H1 (cell line): ENCODE measurements around the gene ASAP2. TPM values are rescaled to one million over a fixed set of nuclear protein-coding genes. Genes with fewer than 3 reads are reported as not detected.

Experiments used
- CTCF ChIA-PET: fragments of 300-600 bp; sonication (Branson Sonifier 250); formaldehyde crosslinking; loops from one replicate; lab custom pipeline; 2021; ENCODE audit not compliant: partially characterized antibody; lab: Charles Lee
- POLR2A ChIA-PET: fragments of 300-600 bp; sonication (Branson Sonifier 250); formaldehyde crosslinking; loops from one replicate; lab custom pipeline; 2021; ENCODE audit warnings: inconsistent platforms; ENCODE audit not compliant: partially characterized antibody; lab: Charles Lee
- DNase-seq, 2 experiments: peaks; one replicate each; pipeline versions ENCODE4 v3.0.0 to v3.0.0-alpha.2; 2010 to 2022; ENCODE audit warnings: low spot score in 2 of 2, low read depth in 1 of 2, mixed read lengths in 1 of 2
- FAIRE-seq: peaks from 2 replicates; lab custom pipeline; 2011; peaks lifted over from hg19 to GRCh38; lab: Jason Lieb, UNC
- H2AFZ ChIP-seq: 2 replicates; pipeline ENCODE4 v1.8.1; 2012; ENCODE audit warnings: low read length, inconsistent platforms
- H2AK5ac ChIP-seq: 2 replicates; pipeline ENCODE4 v1.6.1; 2013; ENCODE audit warnings: low read depth, low read length
- H2BK120ac ChIP-seq: replicated peaks from 2 replicates; pipeline ENCODE3; 2013; ENCODE audit warnings: low read depth, low read length, inconsistent platforms
- H2BK12ac ChIP-seq: 2 replicates; pipeline ENCODE4 v1.6.1; 2013; ENCODE audit warnings: low read depth, low read length
- H2BK15ac ChIP-seq: 2 replicates; pipeline ENCODE4 v1.6.1; 2013; ENCODE audit warnings: low read length
- H2BK20ac ChIP-seq: 2 replicates; pipeline ENCODE4 v1.6.1; 2013; ENCODE audit warnings: low read length
- H2BK5ac ChIP-seq: 2 replicates; pipeline ENCODE4 v1.6.1; 2013; ENCODE audit warnings: low read depth, low read length
- H3K14ac ChIP-seq: 2 replicates; pipeline ENCODE4 v1.6.1; 2013; ENCODE audit warnings: inconsistent platforms; ENCODE audit not compliant: insufficient read length
- H3K18ac ChIP-seq: 2 replicates; pipeline ENCODE4 v1.6.1; 2013; ENCODE audit warnings: low read length; ENCODE audit errors: extremely low read depth
- H3K23ac ChIP-seq: 2 replicates; pipeline ENCODE4 v1.6.1; 2013; ENCODE audit warnings: inconsistent platforms; ENCODE audit not compliant: insufficient read length
- H3K23me2 ChIP-seq: 2 replicates; pipeline ENCODE4 v1.6.1; 2013; ENCODE audit warnings: low read depth, low read length
- H3K27ac ChIP-seq: 2 replicates; pipeline ENCODE4 v1.6.1; 2011; ENCODE audit warnings: low read depth, low read length, inconsistent platforms
- H3K27me3 ChIP-seq, 4 experiments: replicated peaks in 1 of 4; 1 replicate in 1 of 4; 2 replicates in 3 of 4; pipeline versions ENCODE4 v1.6.1 to v1.8.1; 2011 to 2013; ENCODE audit warnings: low read length in 3 of 4, mild to moderate bottlenecking in 3 of 4, inconsistent platforms in 2 of 4, mixed read lengths in 2 of 4, moderate library complexity in 1 of 4; ENCODE audit not compliant: control insufficient read depth in 3 of 4, insufficient read depth in 3 of 4; ENCODE audit errors: extremely low read depth in 1 of 4
- H3K36me3 ChIP-seq, 4 experiments: 2 replicates each; pipeline versions ENCODE4 v1.6.1 to v1.8.1; 2011 to 2013; ENCODE audit warnings: mild to moderate bottlenecking in 4 of 4, low read length in 3 of 4, moderate library complexity in 2 of 4, control low read depth in 1 of 4, inconsistent platforms in 1 of 4; ENCODE audit not compliant: insufficient read depth in 4 of 4, control insufficient read depth in 2 of 4
- H3K4ac ChIP-seq: replicated peaks from 2 replicates; pipeline ENCODE3; 2013; ENCODE audit warnings: low read length, low read depth, mixed read lengths, inconsistent platforms; ENCODE audit not compliant: insufficient read length
- H3K4me1 ChIP-seq, 4 experiments: replicated peaks in 1 of 4; 1 replicate in 1 of 4; 2 replicates in 3 of 4; pipeline versions ENCODE4 v1.6.1 to v1.8.1; 2011 to 2013; ENCODE audit warnings: low read length in 3 of 4, inconsistent platforms in 2 of 4, mixed read lengths in 1 of 4; ENCODE audit not compliant: insufficient read depth in 4 of 4, control insufficient read depth in 3 of 4
- H3K4me2 ChIP-seq, 2 experiments: 2 replicates each; pipeline versions ENCODE4 v1.6.1 to v1.8.1; 2011 to 2013; ENCODE audit warnings: low read depth in 2 of 2, low read length in 2 of 2, control low read depth in 1 of 2, inconsistent platforms in 1 of 2, mild to moderate bottlenecking in 1 of 2; ENCODE audit not compliant: insufficient read depth in 1 of 2
- H3K4me3 ChIP-seq, 4 experiments: fragments of 200-600, 300-600 bp in 1 of 4; sonication (generic), shearing (Covaris generic), sonication (Bioruptor Twin) in 1 of 4; 2 replicates each; pipeline versions ENCODE4 v1.5.1 to v1.8.1; 2011 to 2016; ENCODE audit warnings: low read length in 4 of 4, low read depth in 3 of 4, control low read depth in 2 of 4, inconsistent platforms in 2 of 4, mild to moderate bottlenecking in 2 of 4, mixed read lengths in 1 of 4, moderate library complexity in 1 of 4; ENCODE audit not compliant: insufficient read depth in 2 of 4; ENCODE audit errors: extremely low read depth in 1 of 4
- H3K56ac ChIP-seq: replicated peaks from 2 replicates; pipeline ENCODE3; 2013; ENCODE audit warnings: low read depth, mild to moderate bottlenecking, mixed read lengths, low read length, inconsistent platforms; ENCODE audit not compliant: insufficient read length
- H3K79me1 ChIP-seq: 2 replicates; pipeline ENCODE4 v1.6.1; 2013; ENCODE audit warnings: low read depth, low read length, control low read depth
- H3K79me2 ChIP-seq, 2 experiments: 2 replicates each; pipeline versions ENCODE4 v1.6.1 to v1.8.1; 2012 to 2013; ENCODE audit warnings: low read length in 2 of 2, mild to moderate bottlenecking in 2 of 2, inconsistent platforms in 1 of 2; ENCODE audit not compliant: insufficient read depth in 2 of 2, control insufficient read depth in 1 of 2
- H3K9ac ChIP-seq, 4 experiments: replicated peaks in 1 of 4; 1 replicate in 1 of 4; 2 replicates in 3 of 4; pipeline versions ENCODE4 v1.6.1 to v1.8.1; 2011 to 2013; ENCODE audit warnings: low read depth in 3 of 4, low read length in 3 of 4, control low read depth in 2 of 4, mild to moderate bottlenecking in 2 of 4, moderate library complexity in 2 of 4, inconsistent platforms in 1 of 4; ENCODE audit errors: extremely low read depth in 1 of 4
- H3K9me3 ChIP-seq, 2 experiments: 2 replicates each; pipeline versions ENCODE4 v1.6.1 to v1.8.1; 2012 to 2013; ENCODE audit warnings: mild to moderate bottlenecking in 2 of 2, moderate library complexity in 2 of 2, control low read depth in 1 of 2, inconsistent platforms in 1 of 2, low read depth in 1 of 2, low read length in 1 of 2, mixed read lengths in 1 of 2; ENCODE audit not compliant: insufficient read depth in 2 of 2
- H4K20me1 ChIP-seq, 2 experiments: replicated peaks in 1 of 2; 2 replicates each; pipeline versions ENCODE3 to v1.8.1; 2011 to 2013; ENCODE audit warnings: inconsistent platforms in 2 of 2, low read length in 2 of 2, mild to moderate bottlenecking in 1 of 2; ENCODE audit not compliant: insufficient read depth in 2 of 2, control insufficient read depth in 1 of 2
- H4K5ac ChIP-seq: 2 replicates; pipeline ENCODE4 v1.6.1; 2013; ENCODE audit warnings: low read length, low read depth, mixed read lengths, inconsistent platforms; ENCODE audit not compliant: insufficient read length
- H4K8ac ChIP-seq: 2 replicates; pipeline ENCODE4 v1.8.0; 2013; ENCODE audit warnings: mild to moderate bottlenecking, moderate library complexity, low read length, inconsistent platforms; ENCODE audit not compliant: insufficient read depth; ENCODE audit errors: extremely low read depth
- H4K91ac ChIP-seq: replicated peaks from 2 replicates; pipeline ENCODE3; 2013; ENCODE audit warnings: low read length, mixed read lengths, inconsistent platforms; ENCODE audit not compliant: insufficient read length
- BCL11A ChIP-seq, 2 experiments: IDR thresholded peaks; one replicate each; pipeline ENCODE4 v1.6.1; 2011; ENCODE audit warnings: low read depth in 2 of 2, low read length in 2 of 2, mild to moderate bottlenecking in 2 of 2
- E2F6 ChIP-seq: IDR thresholded peaks from 2 replicates; pipeline ENCODE4 v1.6.1; 2012; ENCODE audit warnings: inconsistent platforms
- MAFK ChIP-seq: IDR thresholded peaks from 2 replicates; pipeline ENCODE4 v1.6.1; 2012; ENCODE audit warnings: low read depth, mild to moderate bottlenecking, improper control_type of control experiment, low read length
- POU5F1 ChIP-seq: IDR thresholded peaks from 2 replicates; pipeline ENCODE4 v1.6.1; 2011; ENCODE audit warnings: low read depth, mild to moderate bottlenecking, low read length, moderate library complexity
- SP4 ChIP-seq: IDR thresholded peaks from 2 replicates; pipeline ENCODE4 v1.6.1; 2012; ENCODE audit warnings: low read length, inconsistent platforms
- USF2 ChIP-seq: IDR thresholded peaks from 2 replicates; pipeline ENCODE4 v1.6.1; 2011; ENCODE audit warnings: low read length, improper control_type of control experiment
- YY1 ChIP-seq: IDR thresholded peaks from 2 replicates; pipeline ENCODE4 v1.6.1; 2011; ENCODE audit warnings: low read depth, mild to moderate bottlenecking, low read length
- WGBS, 2 experiments: shearing (Covaris generic) in 1 of 2; methylation state at CpG; one replicate each; pipeline versions ENCODE4 v1.1.6 to v1.1.7; 2013 to 2015; ENCODE audit warnings: low lambda C conversion rate in 2 of 2, mixed read lengths in 2 of 2, inconsistent platforms in 1 of 2, low coverage in 1 of 2, missing lambda C conversion rate in 1 of 2; ENCODE audit not compliant: insufficient replicate concordance in 2 of 2, insufficient coverage in 1 of 2, insufficient read length in 1 of 2; ENCODE audit errors: extremely low coverage in 1 of 2, missing lambda C conversion rate in 1 of 2; 5-methylcytosine and 5-hydroxymethylcytosine counted together
- polyA plus RNA-seq, 7 experiments: library from polyadenylated mRNA; depleted of rRNA in 3 of 7; stranded (reverse) in 5 of 7; unstranded in 2 of 7; fragments of >200 nt in 5 of 7; fragments of 200-250 nt in 2 of 7; gene quantifications; 1 replicate in 5 of 7; 2 replicates in 1 of 7; 4 replicates in 1 of 7; pipeline versions ENCODE4 v1.2.1 to v1.2.3, GENCODE V29; 2011 to 2013; ENCODE audit warnings: missing spikeins in 2 of 7, mixed read lengths in 2 of 7
- total RNA-seq: library from RNA; stranded (reverse); fragmentation: NEBNext Ultra II Directional; extraction: Animal tissue kit (Norgen Biotek cat#: 25700); gene quantifications from 2 replicates; pipeline ENCODE4 v1.2.1, GENCODE V29; 2021
- TF ChIP-seq, protein P1 (sequence below), 3 experiments: IDR thresholded peaks; 1 replicate in 2 of 3; 2 replicates in 1 of 3; pipeline versions ENCODE4 v1.5.1 to v1.6.1; 2011; ENCODE audit warnings: low read length in 3 of 3, mild to moderate bottlenecking in 3 of 3, inconsistent platforms in 2 of 3, low read depth in 1 of 3, moderate library complexity in 1 of 3; ENCODE audit not compliant: insufficient read depth in 1 of 3; ENCODE audit errors: control extremely low read depth in 1 of 3

Gene ASAP2
- total and polyA plus RNA-seq, 2 of the 8 experiments (the other 6 are each of a cell fraction or from before 2014, with no cell fraction given) = 10.2 to 18.7 TPM

DNA sequence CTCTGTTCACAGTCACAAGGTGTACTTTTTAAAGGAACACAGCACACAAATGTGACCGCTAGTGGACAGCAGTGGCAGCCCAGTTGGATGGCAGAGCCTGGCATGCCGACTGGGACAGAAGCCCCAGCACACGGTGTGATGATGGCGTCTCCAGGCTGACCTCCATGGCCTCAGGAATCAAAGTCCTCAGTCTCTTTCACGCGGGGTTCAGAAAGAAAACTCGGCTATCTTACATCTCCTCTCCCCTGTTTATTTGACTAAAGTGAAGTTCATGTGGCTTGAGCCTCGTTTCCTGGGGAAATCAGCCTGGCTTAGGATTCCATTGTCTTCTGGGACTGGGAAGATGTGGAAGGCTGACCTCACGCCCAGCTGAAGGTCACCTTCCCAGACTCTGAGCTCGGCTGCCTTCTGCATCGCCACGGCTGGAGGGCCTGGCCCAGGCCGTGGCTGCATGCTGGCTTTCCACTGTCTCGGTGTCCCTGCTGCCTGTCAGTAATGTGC is 56.1 kb downstream of the ASAP2 start:
- no peak overlapping the region for H3K18ac ChIP-seq
- H4K91ac ChIP-seq = no peak overlapping the region
- DNase-seq (no peak), FAIRE-seq (no peak)
- no peak overlapping the region for H3K56ac ChIP-seq
- H3K9ac ChIP-seq = no peak overlapping the region
- H3K27me3 ChIP-seq = no peaks in the 10 kb centered on the region
- H2BK20ac ChIP-seq = no peak overlapping the region
- ChIA-PET POLR2A (no interaction called here), CTCF (interaction anchor here (0.6 to 2.3 kb wide), 7 partner anchors 13 to 122 kb away, joined by 3 to 8 read pairs (median 3); partner anchors contain the start of gene ASAP2)
- H3K27ac ChIP-seq = no peak overlapping the region
- no peak overlapping the region for H2AK5ac ChIP-seq
- no peaks in the 10 kb centered on the region for H3K9me3 ChIP-seq
- H3K14ac ChIP-seq = no peak overlapping the region
- H4K20me1 ChIP-seq = peaks cover 0 to 6% of the 10 kb centered on the region in 2 experiments
- no peak overlapping the region for H3K4me3 ChIP-seq
- TF ChIP-seq MAFK (no peak), SP4 (no peak), USF2 (no peak), POU5F1 (no peak), YY1 (no peak), BCL11A (IDR thresholded peaks at IDR 0.05; ENCODE audit: low read depth in 2 of 2, low read length in 2 of 2) (no peak), E2F6 (no peak)
- TF ChIP-seq, protein P1, sequence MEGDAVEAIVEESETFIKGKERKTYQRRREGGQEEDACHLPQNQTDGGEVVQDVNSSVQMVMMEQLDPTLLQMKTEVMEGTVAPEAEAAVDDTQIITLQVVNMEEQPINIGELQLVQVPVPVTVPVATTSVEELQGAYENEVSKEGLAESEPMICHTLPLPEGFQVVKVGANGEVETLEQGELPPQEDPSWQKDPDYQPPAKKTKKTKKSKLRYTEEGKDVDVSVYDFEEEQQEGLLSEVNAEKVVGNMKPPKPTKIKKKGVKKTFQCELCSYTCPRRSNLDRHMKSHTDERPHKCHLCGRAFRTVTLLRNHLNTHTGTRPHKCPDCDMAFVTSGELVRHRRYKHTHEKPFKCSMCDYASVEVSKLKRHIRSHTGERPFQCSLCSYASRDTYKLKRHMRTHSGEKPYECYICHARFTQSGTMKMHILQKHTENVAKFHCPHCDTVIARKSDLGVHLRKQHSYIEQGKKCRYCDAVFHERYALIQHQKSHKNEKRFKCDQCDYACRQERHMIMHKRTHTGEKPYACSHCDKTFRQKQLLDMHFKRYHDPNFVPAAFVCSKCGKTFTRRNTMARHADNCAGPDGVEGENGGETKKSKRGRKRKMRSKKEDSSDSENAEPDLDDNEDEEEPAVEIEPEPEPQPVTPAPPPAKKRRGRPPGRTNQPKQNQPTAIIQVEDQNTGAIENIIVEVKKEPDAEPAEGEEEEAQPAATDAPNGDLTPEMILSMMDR (IDR thresholded peaks at IDR 0.05; ENCODE audit: control extremely low read depth in 1 of 3, insufficient read depth in 1 of 3, low read depth in 1 of 3, low read length in 3 of 3) = no peak
- H2BK12ac ChIP-seq = no peak overlapping the region
- 0 out of 2 replicates have a peak overlapping the region, but pooled peaks have one; percentile 44 for H2BK5ac ChIP-seq
- H3K4me2 ChIP-seq = no peak overlapping the region
- 0 out of 2 replicates have a peak overlapping the region, but pooled peaks have one; percentile 46 for H2BK15ac ChIP-seq
- no peak overlapping the region for H3K23ac ChIP-seq
- H3K23me2 ChIP-seq = no peaks in the 10 kb centered on the region
- no peaks in the 10 kb centered on the region; the same call in 1 of the 2 replicates for H3K79me1 ChIP-seq
- H3K36me3 ChIP-seq = no peaks in the 10 kb centered on the region
- H4K5ac ChIP-seq = no peak overlapping the region
- no peak overlapping the region for H2AFZ ChIP-seq
- H3K79me2 ChIP-seq = peaks cover 0 to 27% of the 10 kb centered on the region in 2 experiments; a peak in 2 of 4 replicates
- no peak overlapping the region for H2BK120ac ChIP-seq
- WGBS, 2 experiments = 90% methylated on average over 14 of the region's 14 CpGs; no CpG with 5 or more reads in 1 of the 2 experiments
- H4K8ac ChIP-seq = no peak overlapping the region
- H3K4ac ChIP-seq = no peak overlapping the region
- peaks cover 0 to 16% (median 2%) of the 10 kb centered on the region in 4 experiments; a peak in 3 of 7 replicates for H3K4me1 ChIP-seq
